SK-N-SH treated with all-trans-retinoic acid at 6 μM for 48 hours (cell line): ENCODE data around the gene SOCS1.

Source experiments
- ARNTL ChIP-seq: fragments of 450-650 bp; formaldehyde crosslinking; IDR thresholded peaks from 2 replicates; pipeline ENCODE4 v1.5.0; 2020; ENCODE audit warnings: low read depth, mild to moderate bottlenecking, moderate library complexity, borderline replicate concordance
- ISL1 ChIP-seq: fragments of 250-450 bp; sonication (Bioruptor Pico); IDR thresholded peaks from 2 replicates; pipeline ENCODE4 v2.1.2; 2022; ENCODE audit warnings: mild to moderate bottlenecking, moderate library complexity
- SNAI2 ChIP-seq: fragments of 250-450 bp; sonication (Bioruptor Pico); IDR thresholded peaks from 2 replicates; pipeline ENCODE4 v1.5.0; 2020; ENCODE audit warnings: mild to moderate bottlenecking, moderate library complexity
- TCF4 ChIP-seq: fragments of 250-450 bp; sonication (Bioruptor Pico); IDR thresholded peaks from 2 replicates; pipeline ENCODE4 v1.8.0; 2021; ENCODE audit warnings: mild to moderate bottlenecking, moderate library complexity, borderline replicate concordance
- ZFP30 ChIP-seq: fragments of 450-650 bp; formaldehyde crosslinking; IDR thresholded peaks from 2 replicates; pipeline ENCODE4 v1.5.0; 2022; ENCODE audit warnings: mild to moderate bottlenecking, moderate library complexity
- ZNF8 ChIP-seq: fragments of 450-650 bp; formaldehyde crosslinking; IDR thresholded peaks from 2 replicates; pipeline ENCODE4 v1.5.0; 2020; ENCODE audit warnings: mild to moderate bottlenecking, moderate library complexity
- TF ChIP-seq, protein P1 (sequence below): fragments of 250-450 bp; sonication (Bioruptor Pico); IDR thresholded peaks from 2 replicates; pipeline ENCODE4 v1.8.0; 2020; ENCODE audit warnings: mild to moderate bottlenecking, moderate library complexity, borderline replicate concordance
- TF ChIP-seq, protein P2 (sequence below): fragments of 250-450 bp; sonication (Bioruptor Pico); IDR thresholded peaks from 2 replicates; pipeline ENCODE4 v1.8.0; 2021; ENCODE audit warnings: low read depth, mild to moderate bottlenecking, moderate library complexity, borderline replicate concordance

DNA sequence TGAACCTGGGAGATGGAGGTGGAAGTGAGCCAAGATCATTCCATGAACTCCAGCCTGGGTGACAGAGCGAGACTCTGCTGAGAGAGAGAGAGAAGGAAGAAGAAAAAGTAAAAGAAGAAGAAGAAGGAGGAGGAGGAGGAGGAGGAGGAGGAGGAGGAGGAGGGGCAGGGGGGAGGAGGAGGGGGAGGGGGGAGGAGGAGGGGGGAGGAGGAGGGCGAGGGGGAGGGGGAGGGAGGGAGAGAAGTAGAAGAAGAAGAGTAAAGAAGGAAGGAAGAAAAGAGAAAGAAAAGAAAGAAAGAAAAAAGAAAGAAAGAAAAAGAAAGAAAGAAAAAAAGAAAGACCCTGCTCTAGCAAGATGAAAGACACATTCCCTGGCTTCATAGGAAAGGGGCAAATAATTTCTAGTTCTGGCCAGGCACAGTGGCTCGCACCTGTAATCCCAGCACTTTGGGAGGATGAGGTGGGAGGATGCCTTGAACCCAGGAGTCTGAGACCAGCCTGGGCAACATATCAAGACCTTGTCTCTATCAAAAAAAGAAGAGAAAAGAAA is 23.6 kb downstream of the SOCS1 start:
- TF ChIP-seq, protein P1, sequence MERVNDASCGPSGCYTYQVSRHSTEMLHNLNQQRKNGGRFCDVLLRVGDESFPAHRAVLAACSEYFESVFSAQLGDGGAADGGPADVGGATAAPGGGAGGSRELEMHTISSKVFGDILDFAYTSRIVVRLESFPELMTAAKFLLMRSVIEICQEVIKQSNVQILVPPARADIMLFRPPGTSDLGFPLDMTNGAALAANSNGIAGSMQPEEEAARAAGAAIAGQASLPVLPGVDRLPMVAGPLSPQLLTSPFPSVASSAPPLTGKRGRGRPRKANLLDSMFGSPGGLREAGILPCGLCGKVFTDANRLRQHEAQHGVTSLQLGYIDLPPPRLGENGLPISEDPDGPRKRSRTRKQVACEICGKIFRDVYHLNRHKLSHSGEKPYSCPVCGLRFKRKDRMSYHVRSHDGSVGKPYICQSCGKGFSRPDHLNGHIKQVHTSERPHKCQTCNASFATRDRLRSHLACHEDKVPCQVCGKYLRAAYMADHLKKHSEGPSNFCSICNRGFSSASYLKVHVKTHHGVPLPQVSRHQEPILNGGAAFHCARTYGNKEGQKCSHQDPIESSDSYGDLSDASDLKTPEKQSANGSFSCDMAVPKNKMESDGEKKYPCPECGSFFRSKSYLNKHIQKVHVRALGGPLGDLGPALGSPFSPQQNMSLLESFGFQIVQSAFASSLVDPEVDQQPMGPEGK = no peak
- no peak for TF ChIP-seq ARNTL (CRISPR knock-in tag)
- TF ChIP-seq ISL1 = no peak
- TF ChIP-seq ZNF8 (CRISPR knock-in tag) = no peak
- no peak for TF ChIP-seq ZFP30 (CRISPR knock-in tag)
- no peak for TF ChIP-seq TCF4 (CRISPR knock-in tag)
- TF ChIP-seq, protein P2, sequence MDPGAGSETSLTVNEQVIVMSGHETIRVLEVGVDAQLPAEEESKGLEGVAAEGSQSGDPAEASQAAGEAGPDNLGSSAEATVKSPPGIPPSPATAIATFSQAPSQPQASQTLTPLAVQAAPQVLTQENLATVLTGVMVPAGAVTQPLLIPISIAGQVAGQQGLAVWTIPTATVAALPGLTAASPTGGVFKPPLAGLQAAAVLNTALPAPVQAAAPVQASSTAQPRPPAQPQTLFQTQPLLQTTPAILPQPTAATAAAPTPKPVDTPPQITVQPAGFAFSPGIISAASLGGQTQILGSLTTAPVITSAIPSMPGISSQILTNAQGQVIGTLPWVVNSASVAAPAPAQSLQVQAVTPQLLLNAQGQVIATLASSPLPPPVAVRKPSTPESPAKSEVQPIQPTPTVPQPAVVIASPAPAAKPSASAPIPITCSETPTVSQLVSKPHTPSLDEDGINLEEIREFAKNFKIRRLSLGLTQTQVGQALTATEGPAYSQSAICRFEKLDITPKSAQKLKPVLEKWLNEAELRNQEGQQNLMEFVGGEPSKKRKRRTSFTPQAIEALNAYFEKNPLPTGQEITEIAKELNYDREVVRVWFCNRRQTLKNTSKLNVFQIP (CRISPR knock-in tag) = no peak
- no peak for TF ChIP-seq SNAI2 (CRISPR knock-in tag)
